SK-N-SH treated with all-trans-retinoic acid at 6 μM for 48 hours (cell line): ENCODE measurements around the gene MOCS1.

Source experiments
- ATAC-seq: fragments of 200-7000 bp; cut with Tn5 transposase; 3 replicates; pipeline ENCODE4 v1.9.1; 2020; ENCODE audit warnings: mild to moderate bottlenecking, moderate library complexity
- BACH2 ChIP-seq: fragments of 250-450 bp; sonication (Bioruptor Pico); IDR thresholded peaks from 2 replicates; pipeline ENCODE4 v1.9.0; 2021; ENCODE audit warnings: mild to moderate bottlenecking, borderline replicate concordance
- CREB5 ChIP-seq: fragments of 250-450 bp; sonication (Bioruptor Pico); IDR thresholded peaks from 2 replicates; pipeline ENCODE4 v1.5.1; 2020; ENCODE audit warnings: low read depth, mild to moderate bottlenecking, moderate library complexity
- CSRNP3 ChIP-seq: fragments of 250-450 bp; sonication (Bioruptor Pico); IDR thresholded peaks from 2 replicates; pipeline ENCODE4 v1.5.1; 2021; ENCODE audit warnings: mild to moderate bottlenecking, moderate library complexity
- ESRRG ChIP-seq: fragments of 250-450 bp; sonication (Bioruptor Pico); IDR thresholded peaks from 2 replicates; pipeline ENCODE4 v1.6.1; 2021; ENCODE audit warnings: mild to moderate bottlenecking
- ISL1 ChIP-seq: fragments of 250-450 bp; sonication (Bioruptor Pico); IDR thresholded peaks from 2 replicates; pipeline ENCODE4 v2.1.2; 2022; ENCODE audit warnings: mild to moderate bottlenecking, moderate library complexity
- PATZ1 ChIP-seq: fragments of 250-450 bp; sonication (Bioruptor Pico); IDR thresholded peaks from 2 replicates; pipeline ENCODE4 v1.8.0; 2020; ENCODE audit warnings: mild to moderate bottlenecking, moderate library complexity, borderline replicate concordance
- POU6F1 ChIP-seq: fragments of 250-450 bp; sonication (Bioruptor Pico); IDR thresholded peaks from 2 replicates; pipeline ENCODE4 v1.8.0; 2021; ENCODE audit warnings: low read depth, mild to moderate bottlenecking, moderate library complexity, borderline replicate concordance
- PPARA ChIP-seq: fragments of 250-450 bp; sonication (Bioruptor Pico); IDR thresholded peaks from 2 replicates; pipeline ENCODE4 v1.5.0; 2020; ENCODE audit warnings: mild to moderate bottlenecking, borderline replicate concordance
- RARB ChIP-seq: fragments of 250-450 bp; sonication (Bioruptor Pico); IDR thresholded peaks from 2 replicates; pipeline ENCODE4 v1.8.0; 2021; ENCODE audit warnings: mild to moderate bottlenecking, moderate library complexity
- SNAI2 ChIP-seq: fragments of 250-450 bp; sonication (Bioruptor Pico); IDR thresholded peaks from 2 replicates; pipeline ENCODE4 v1.5.0; 2020; ENCODE audit warnings: mild to moderate bottlenecking, moderate library complexity
- TCF4 ChIP-seq: fragments of 250-450 bp; sonication (Bioruptor Pico); IDR thresholded peaks from 2 replicates; pipeline ENCODE4 v1.8.0; 2021; ENCODE audit warnings: mild to moderate bottlenecking, moderate library complexity, borderline replicate concordance
- TOX ChIP-seq: fragments of 250-450 bp; sonication (Bioruptor Pico); IDR thresholded peaks from 2 replicates; pipeline ENCODE4 v1.8.0; 2021; ENCODE audit warnings: mild to moderate bottlenecking, moderate library complexity, borderline replicate concordance
- TSHZ2 ChIP-seq: fragments of 250-450 bp; sonication (Bioruptor Pico); IDR thresholded peaks from 2 replicates; pipeline ENCODE4 v1.5.0; 2020; ENCODE audit warnings: mild to moderate bottlenecking, moderate library complexity
- ZC3H10 ChIP-seq: fragments of 250-450 bp; sonication (Bioruptor Pico); IDR thresholded peaks from 2 replicates; pipeline ENCODE4 v1.5.1; 2021; ENCODE audit warnings: mild to moderate bottlenecking, moderate library complexity
- ZFP3 ChIP-seq: fragments of 250-450 bp; sonication (Bioruptor Pico); IDR thresholded peaks from 2 replicates; pipeline ENCODE4 v1.5.0; 2020; ENCODE audit warnings: mild to moderate bottlenecking, moderate library complexity
- ZFP30 ChIP-seq: fragments of 450-650 bp; formaldehyde crosslinking; IDR thresholded peaks from 2 replicates; pipeline ENCODE4 v1.5.0; 2022; ENCODE audit warnings: mild to moderate bottlenecking, moderate library complexity
- ZNF565 ChIP-seq: fragments of 450-650 bp; formaldehyde crosslinking; conservative IDR thresholded peaks from 2 replicates; pipeline ENCODE4 v1.5.0; 2020; ENCODE audit warnings: low read depth, mild to moderate bottlenecking, moderate library complexity
- ZNF8 ChIP-seq: fragments of 450-650 bp; formaldehyde crosslinking; IDR thresholded peaks from 2 replicates; pipeline ENCODE4 v1.5.0; 2020; ENCODE audit warnings: mild to moderate bottlenecking, moderate library complexity

MOCS1 gene

GRCh38 chr6:39910744-39911143 is 23.5 kb downstream of the MOCS1 start (continued):
- TF ChIP-seq TSHZ2 (CRISPR knock-in tag) = no peak

- TF ChIP-seq BACH2 (CRISPR knock-in tag) (no peak), POU6F1 (CRISPR knock-in tag) (no peak), TOX (CRISPR knock-in tag) (no peak), CREB5 (no peak), TCF4 (CRISPR knock-in tag) (no peak), ZNF565 (CRISPR knock-in tag) (no peak), ZNF8 (CRISPR knock-in tag) (no peak)
- no peak for ATAC-seq
Observed at GRCh38 chr6:39910164-39910563, 24.1 kb downstream of the MOCS1 start.

GRCh38 chr6:39909701-39910100 is 24.6 kb downstream of the MOCS1 start:
- ATAC-seq = no peak
- TF ChIP-seq CSRNP3 (CRISPR knock-in tag) (no peak), CREB5 (no peak), RARB (no peak), ESRRG (CRISPR knock-in tag) (no peak), BACH2 (CRISPR knock-in tag) (no peak), ZNF8 (CRISPR knock-in tag) (no peak), ZFP30 (no peak), SNAI2 (no peak), ZC3H10 (CRISPR knock-in tag) (no peak), PPARA (no peak), ISL1 (CRISPR knock-in tag) (no peak), PATZ1 (CRISPR knock-in tag) (no peak)

GRCh38 chr6:39908838-39909583 is 25.3 kb downstream of the MOCS1 start:
- no peak for ATAC-seq
- no peak for TF ChIP-seq PATZ1 (CRISPR knock-in tag)
- TF ChIP-seq CSRNP3 (CRISPR knock-in tag) = no peak
- no peak for TF ChIP-seq ISL1 (CRISPR knock-in tag)
- no peak for TF ChIP-seq ZFP3
- TF ChIP-seq TSHZ2 (CRISPR knock-in tag) = no peak
